HG02840 (cell line): ENCODE measurements around the gene PSMB10.
"Not testable (repeated sequence)": the region's sequence is repeated elsewhere in the genome, so short reads cannot be mapped to it uniquely, and the experiment has no call there.

Experiments used
- ATAC-seq: cut with Tn5 transposase; IDR thresholded peaks from one replicate; pipeline ENCODE4 v1.9.1; 2021; ENCODE audit warnings: mild to moderate bottlenecking, moderate library complexity, moderate number of reproducible peaks; ENCODE audit not compliant: unreplicated experiment, low FRiP score

Gene PSMB10

GRCh38 chr16:67928147-67928546 lies 8.5 kb downstream of the PSMB10 start:
- ATAC-seq = no peak

GRCh38 chr16:67927131-67927941 lies 9.3 kb downstream of the PSMB10 start:
- no peak for ATAC-seq

GRCh38 chr16:67926181-67926750 lies 10.4 kb downstream of the PSMB10 start:
- no peak for ATAC-seq

- ATAC-seq = no peak
Observed at GRCh38 chr16:67924140-67924906, 12.3 kb downstream of the PSMB10 start.

GRCh38 chr16:67923414-67924116 lies 13.1 kb downstream of the PSMB10 start:
- no peak for ATAC-seq

- ATAC-seq = no peak
Observed at GRCh38 chr16:67922740-67923139, 13.9 kb downstream of the PSMB10 start.

GRCh38 chr16:67922221-67922620 lies 14.4 kb downstream of the PSMB10 start:
- ATAC-seq = no peak

GRCh38 chr16:67919622-67920221 lies 16.9 kb downstream of the PSMB10 start:
- no peak for ATAC-seq

GRCh38 chr16:67917852-67918236 lies 18.8 kb downstream of the PSMB10 start:
- ATAC-seq = no peak

- no peak for ATAC-seq
Observed at GRCh38 chr16:67917140-67917851, 19.4 kb downstream of the PSMB10 start.

GRCh38 chr16:67915831-67916723 lies 20.6 kb downstream of the PSMB10 start:
- no peak for ATAC-seq

GRCh38 chr16:67915496-67915769 lies 21.2 kb downstream of the PSMB10 start:
- ATAC-seq = not testable (repeated sequence)

- ATAC-seq = no peak
Observed at GRCh38 chr16:67914758-67915495, 21.7 kb downstream of the PSMB10 start.

GRCh38 chr16:67910158-67910557 lies 26.5 kb downstream of the PSMB10 start:
- no peak for ATAC-seq

- no peak for ATAC-seq
Observed at GRCh38 chr16:67909056-67909742, 27.5 kb downstream of the PSMB10 start.

GRCh38 chr16:67907397-67908180 lies 29.1 kb downstream of the PSMB10 start:
- ATAC-seq = no peak

GRCh38 chr16:67902831-67903230 lies 33.8 kb downstream of the PSMB10 start:
- ATAC-seq = no peak
